ENCODE results near the gene TMEM61.

The TMEM61 gene

GRCh38 chr1:54993140-54993539, 12.7 kb downstream of the TMEM61 start:
- no peak for TF ChIP-seq ZNF70 (CRISPR knock-in tag; IDR thresholded peaks at IDR 0.05)
- no peak for TF ChIP-seq POU6F1 (CRISPR knock-in tag; IDR thresholded peaks at IDR 0.05; ENCODE audit: borderline replicate concordance, low read depth)
- TF ChIP-seq PPARA (CRISPR knock-in tag; IDR thresholded peaks at IDR 0.05; ENCODE audit: borderline replicate concordance) = no peak
- TF ChIP-seq TOX (CRISPR knock-in tag; IDR thresholded peaks at IDR 0.05; ENCODE audit: borderline replicate concordance) = no peak
- TF ChIP-seq ZNF8 (CRISPR knock-in tag; IDR thresholded peaks at IDR 0.05) = no peak
- no peak for TF ChIP-seq ZC3H10 (CRISPR knock-in tag; IDR thresholded peaks at IDR 0.05)
- no peak for ATAC-seq

- no peak for TF ChIP-seq PATZ1 (CRISPR knock-in tag; IDR thresholded peaks at IDR 0.05; ENCODE audit: borderline replicate concordance)
- no peak for TF ChIP-seq ZNF70 (CRISPR knock-in tag; IDR thresholded peaks at IDR 0.05)
- TF ChIP-seq ISL1 (CRISPR knock-in tag; IDR thresholded peaks at IDR 0.05) = no peak
- TF ChIP-seq TCF4 (CRISPR knock-in tag; IDR thresholded peaks at IDR 0.05; ENCODE audit: borderline replicate concordance) = no peak
- TF ChIP-seq SNAI2 (CRISPR knock-in tag; IDR thresholded peaks at IDR 0.05) = no peak
- TF ChIP-seq CREB5 (CRISPR knock-in tag; IDR thresholded peaks at IDR 0.05; ENCODE audit: low read depth) = no peak
- no peak for TF ChIP-seq POU6F1 (CRISPR knock-in tag; IDR thresholded peaks at IDR 0.05; ENCODE audit: borderline replicate concordance, low read depth)
- TF ChIP-seq CSDC2 (CRISPR knock-in tag; IDR thresholded peaks at IDR 0.05) = no peak
- TF ChIP-seq TSHZ2 (CRISPR knock-in tag; IDR thresholded peaks at IDR 0.05) = no peak
- no peak for TF ChIP-seq ESRRG (CRISPR knock-in tag; IDR thresholded peaks at IDR 0.05)
- TF ChIP-seq ZNF565 (CRISPR knock-in tag; conservative IDR thresholded peaks at IDR 0.05; ENCODE audit: low read depth) = no peak
- no peak for TF ChIP-seq ZNF8 (CRISPR knock-in tag; IDR thresholded peaks at IDR 0.05)
- no peak for TF ChIP-seq BACH2 (CRISPR knock-in tag; IDR thresholded peaks at IDR 0.05; ENCODE audit: borderline replicate concordance)
- TF ChIP-seq CSRNP3 (CRISPR knock-in tag; IDR thresholded peaks at IDR 0.05) = no peak
- TF ChIP-seq PPARA (CRISPR knock-in tag; IDR thresholded peaks at IDR 0.05; ENCODE audit: borderline replicate concordance) = no peak
- TF ChIP-seq RARB (CRISPR knock-in tag; IDR thresholded peaks at IDR 0.05) = no peak
These were observed 14.0 kb downstream of the TMEM61 start for GRCh38 chr1:54994355-54994990.

More at GRCh38 chr1:54994355-54994990, 14.0 kb downstream of the TMEM61 start:
- ATAC-seq = no peak
